ENCODE results near the gene WDR53. TPM values are rescaled to one million over a fixed set of nuclear protein-coding genes. Genes with fewer than 3 reads are reported as not detected.

The WDR53 gene
- total and polyA plus RNA-seq, 9 of the 15 experiments (the other 6 are each of a cell fraction or from before 2014, with no cell fraction given) = 13.0 to 34.5 (median 20.9) TPM

DNA sequence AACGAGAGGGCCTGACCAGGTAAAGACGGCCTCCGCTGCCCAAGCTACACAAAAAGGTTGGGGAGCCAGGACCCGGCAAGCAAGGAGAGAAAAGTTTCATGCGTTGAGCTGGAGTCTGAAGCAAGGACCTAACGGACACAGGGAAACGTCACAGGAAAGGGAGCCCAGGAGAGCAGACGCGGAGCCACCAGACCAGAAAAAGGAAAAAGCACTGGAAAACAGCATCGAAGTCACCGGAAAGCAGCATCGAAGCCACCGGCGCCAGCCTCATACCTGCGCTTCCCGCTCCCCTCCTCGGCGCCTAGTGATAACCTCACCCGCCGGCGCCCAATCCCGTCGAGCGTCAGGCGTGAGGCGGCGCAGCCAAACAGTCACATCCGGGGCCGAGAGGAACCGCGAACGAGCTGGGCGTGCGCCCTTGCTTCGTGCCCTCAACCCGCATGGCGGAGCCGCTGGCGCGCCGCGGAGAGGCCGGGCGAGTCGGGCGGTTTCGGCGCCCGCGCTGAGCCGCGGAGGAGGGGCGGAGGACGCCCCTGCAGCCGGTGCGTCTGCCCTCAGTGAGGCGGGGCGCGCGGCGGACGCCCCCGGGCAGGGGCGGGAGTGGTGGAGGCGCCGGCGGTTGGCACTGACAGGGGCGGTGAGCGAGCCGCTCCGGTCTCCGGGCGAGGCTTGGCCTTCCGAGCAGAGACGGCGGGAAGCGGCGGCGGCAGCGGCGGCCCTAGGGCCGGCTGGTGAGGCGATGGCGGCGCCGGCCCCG is at the start of gene WDR53, which contains the start of gene FBXO45 (continued):
- TF ChIP-seq ARID4B (CRISPR knock-in tag; IDR thresholded peaks at IDR 0.05) (peak; percentile 66), ILF3 (IDR thresholded peaks at IDR 0.05; ENCODE audit: borderline replicate concordance) (0 out of 2 replicates have a peak, but pooled peaks have one; percentile 66), ARID3A (IDR thresholded peaks at IDR 0.05; ENCODE audit: borderline replicate concordance, low read depth, low read length) (no peak), MEIS2 (IDR thresholded peaks at IDR 0.05; ENCODE audit: partially characterized antibody) (peak; percentile 2), ETS1 (conservative IDR thresholded peaks at IDR 0.05; ENCODE audit: control insufficient read depth, low read depth, low read length) (peak; percentile 92), CEBPG (CRISPR knock-in tag; IDR thresholded peaks at IDR 0.05) (no peak), CEBPG (tag; conservative IDR thresholded peaks at IDR 0.05 in 1 of 2, IDR thresholded peaks at IDR 0.05 in 1 of 2) (no peak), MLLT1 (IDR thresholded peaks at IDR 0.05) (peak in 1 of 2 experiments; percentile 96; a peak in 3 of 4 replicates), NFRKB (IDR thresholded peaks at IDR 0.05; ENCODE audit: low read depth) (peak; percentile 87), HDAC1 (IDR thresholded peaks at IDR 0.05) (peak in 1 of 2 experiments; percentile 92; a peak in 2 of 4 replicates), MBD2 (IDR thresholded peaks at IDR 0.05; ENCODE audit: borderline replicate concordance, low read depth) (peak; percentile 93), NRF1 (conservative IDR thresholded peaks at IDR 0.05 in 1 of 2, IDR thresholded peaks at IDR 0.05 in 1 of 2) (peak; percentile 83 to 86), RHOXF2B (CRISPR knock-in tag; conservative IDR thresholded peaks at IDR 0.05) (no peak), RBM25 (IDR thresholded peaks at IDR 0.05; ENCODE audit: low read depth, low read length, severe bottlenecking) (peak; percentile 60), FOXM1 (IDR thresholded peaks at IDR 0.05; ENCODE audit: low read depth) (peak; percentile 50), FOXM1 (CRISPR knock-in tag; IDR thresholded peaks at IDR 0.05; ENCODE audit: low read depth) (peak; percentile 85; the same call in 1 of the 2 replicates)
